Measurements from ENCODE around the gene PCDH9. TPM values are rescaled to one million over a fixed set of nuclear protein-coding genes. Genes with fewer than 3 reads are reported as not detected.

The PCDH9 gene
- total and polyA plus RNA-seq, 4 experiments from 2014 or later = 0.08 to 0.18 (median 0.14) TPM

- H3K36me3 Mint-ChIP-seq = no peaks in the 10 kb centered on the region
- POLR2A ChIA-PET (ENCODE audit: partially characterized antibody) = no interaction called here
Observed at GRCh38 chr13:67071918-67072598, 158.1 kb downstream of the PCDH9 start.

GRCh38 chr13:67070306-67070705, 159.8 kb downstream of the PCDH9 start:
- H3K4me3 ChIP-seq (ENCODE audit: low read length in 2 of 2) = no peak overlapping the region
- no peak for DNase-seq
- no peaks in the 10 kb centered on the region for H3K4me1 Mint-ChIP-seq

More at GRCh38 chr13:67071918-67072598, 158.1 kb downstream of the PCDH9 start:
- H3K4me3 Mint-ChIP-seq = no peak overlapping the region
- CTCF ChIA-PET (ENCODE audit: partially characterized antibody) = no interaction called here
- no peak for DNase-seq
- peaks cover 0 to 11% (median 0%) of the 10 kb centered on the region in 8 donors for H3K9me3 Mint-ChIP-seq
- H3K9me3 ChIP-seq (ENCODE audit: control insufficient read depth in 1 of 2, low read length in 2 of 2) = no peaks in the 10 kb centered on the region
- H3K27me3 ChIP-seq (ENCODE audit: insufficient read depth, low read length) = no peaks in the 10 kb centered on the region
- intact Hi-C loops (cut with micrococcal nuclease) = no loop called here
- no peaks in the 10 kb centered on the region for H3K27me3 Mint-ChIP-seq
- no peaks in the 10 kb centered on the region for H3K4me1 ChIP-seq (ENCODE audit: insufficient read depth, low read length)
- no peak overlapping the region for H3K27ac ChIP-seq (ENCODE audit: low read depth, low read length)
- no peaks in the 10 kb centered on the region for H3K4me1 Mint-ChIP-seq
- H3K27ac Mint-ChIP-seq = no peak overlapping the region
- no peaks in the 10 kb centered on the region for H3K36me3 ChIP-seq (ENCODE audit: insufficient read depth, low read length)
- H3K4me3 ChIP-seq (ENCODE audit: low read length in 2 of 2) = no peak overlapping the region

DNA sequence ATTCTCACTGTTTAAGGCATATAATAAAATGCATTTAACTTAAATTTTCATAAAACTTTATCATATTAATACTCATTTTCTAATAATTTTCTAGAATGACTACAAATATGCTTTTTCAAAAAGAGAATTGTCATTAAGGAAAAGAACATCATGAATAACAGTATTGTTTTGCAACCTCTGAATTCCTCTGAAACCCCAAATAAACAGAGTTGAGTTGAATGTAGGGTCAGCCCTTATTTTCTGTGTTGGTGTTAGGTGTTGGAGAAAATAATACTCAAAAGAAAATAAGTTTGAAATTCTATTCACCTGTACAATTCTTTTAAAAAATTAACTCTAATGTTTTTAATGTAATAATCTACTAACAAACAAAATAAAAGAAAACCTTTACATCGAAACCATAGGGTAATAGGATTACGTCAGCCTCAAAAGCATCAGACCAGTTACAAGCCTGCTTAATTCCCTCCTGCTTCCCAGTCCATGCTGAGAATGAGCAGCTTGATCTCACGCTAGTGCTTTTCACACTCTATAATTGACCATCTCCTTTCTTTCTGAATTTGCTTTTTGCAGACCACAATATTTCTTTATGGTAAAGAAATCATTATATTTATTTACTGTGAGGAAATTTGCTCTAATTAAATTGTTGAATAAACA, 160.9 kb downstream of the PCDH9 start:
- ChIA-PET POLR2A (ENCODE audit: partially characterized antibody) (no interaction called here), CTCF (ENCODE audit: partially characterized antibody) (no interaction called here)
- H3K4me3 Mint-ChIP-seq = no peak overlapping the region
- no peaks in the 10 kb centered on the region for H3K9me3 ChIP-seq (ENCODE audit: control insufficient read depth in 1 of 2, low read length in 2 of 2)
- no peaks in the 10 kb centered on the region for H3K4me1 Mint-ChIP-seq
- H3K27ac Mint-ChIP-seq = no peak overlapping the region
- intact Hi-C loops (cut with micrococcal nuclease) = no loop called here
- H3K4me3 ChIP-seq (ENCODE audit: low read length in 2 of 2) = no peak overlapping the region
- no peaks in the 10 kb centered on the region for H3K36me3 Mint-ChIP-seq
- peaks cover 0 to 11% (median 0%) of the 10 kb centered on the region in 8 donors for H3K9me3 Mint-ChIP-seq
- no peaks in the 10 kb centered on the region for H3K27me3 ChIP-seq (ENCODE audit: insufficient read depth, low read length)
- DNase-seq = no peak
- H3K27me3 Mint-ChIP-seq = no peaks in the 10 kb centered on the region
- H3K27ac ChIP-seq (ENCODE audit: low read depth, low read length) = no peak overlapping the region
- no peaks in the 10 kb centered on the region for H3K4me1 ChIP-seq (ENCODE audit: insufficient read depth, low read length)
- no peaks in the 10 kb centered on the region for H3K36me3 ChIP-seq (ENCODE audit: insufficient read depth, low read length)

More at GRCh38 chr13:67070306-67070705, 159.8 kb downstream of the PCDH9 start:
- intact Hi-C loops (cut with micrococcal nuclease) = no loop called here
- H3K27me3 Mint-ChIP-seq = no peaks in the 10 kb centered on the region
- Histone ChIP-seq H3K9me3 (ENCODE audit: control insufficient read depth in 1 of 2, low read length in 2 of 2) (no peaks in the 10 kb centered on the region), H3K36me3 (ENCODE audit: insufficient read depth, low read length) (no peaks in the 10 kb centered on the region), H3K27ac (ENCODE audit: low read depth, low read length) (no peak overlapping the region), H3K27me3 (ENCODE audit: insufficient read depth, low read length) (no peaks in the 10 kb centered on the region), H3K4me1 (ENCODE audit: insufficient read depth, low read length) (no peaks in the 10 kb centered on the region)
- no peak overlapping the region for H3K27ac Mint-ChIP-seq
- H3K36me3 Mint-ChIP-seq = no peaks in the 10 kb centered on the region
- no peak overlapping the region for H3K4me3 Mint-ChIP-seq
- H3K9me3 Mint-ChIP-seq = peaks cover 0 to 11% (median 0%) of the 10 kb centered on the region in 8 donors
- POLR2A ChIA-PET (ENCODE audit: partially characterized antibody) = no interaction called here
- CTCF ChIA-PET (ENCODE audit: partially characterized antibody) = no interaction called here

DNA sequence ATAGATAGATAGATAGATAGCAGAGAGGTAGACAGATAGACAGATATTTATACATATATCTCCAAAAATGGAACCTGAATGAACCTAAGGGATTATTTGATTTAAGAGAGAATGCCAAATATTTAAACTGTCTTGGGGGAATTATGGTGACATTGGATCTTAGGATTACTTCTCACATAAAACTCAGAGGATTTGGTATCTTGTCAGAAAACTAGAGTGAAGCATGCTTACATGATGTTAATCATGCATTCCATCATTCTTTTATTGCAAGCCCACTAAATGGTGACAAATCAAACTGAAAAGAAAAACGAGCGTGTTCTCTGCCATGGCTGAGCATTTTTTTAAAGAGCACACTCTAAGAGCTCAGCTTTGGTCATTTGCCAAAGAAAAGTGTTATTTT, 165.2 kb downstream of the PCDH9 start:
- Histone ChIP-seq H3K27ac (ENCODE audit: low read depth, low read length) (no peak overlapping the region), H3K36me3 (ENCODE audit: insufficient read depth, low read length) (no peaks in the 10 kb centered on the region), H3K27me3 (ENCODE audit: insufficient read depth, low read length) (no peaks in the 10 kb centered on the region), H3K4me3 (ENCODE audit: low read length in 2 of 2) (no peak overlapping the region), H3K4me1 (ENCODE audit: insufficient read depth, low read length) (no peaks in the 10 kb centered on the region), H3K9me3 (ENCODE audit: control insufficient read depth in 1 of 2, low read length in 2 of 2) (no peaks in the 10 kb centered on the region)
- no peaks in the 10 kb centered on the region for H3K4me1 Mint-ChIP-seq
- peaks cover 0 to 5% (median 2%) of the 10 kb centered on the region in 8 donors for H3K9me3 Mint-ChIP-seq
- ChIA-PET POLR2A (ENCODE audit: partially characterized antibody) (no interaction called here), CTCF (ENCODE audit: partially characterized antibody) (no interaction called here)
- no peaks in the 10 kb centered on the region for H3K36me3 Mint-ChIP-seq
- H3K4me3 Mint-ChIP-seq = no peak overlapping the region
- no peaks in the 10 kb centered on the region for H3K27me3 Mint-ChIP-seq
- no peak overlapping the region for H3K27ac Mint-ChIP-seq
- intact Hi-C loops (cut with micrococcal nuclease) = no loop called here
- DNase-seq = no peak

DNA sequence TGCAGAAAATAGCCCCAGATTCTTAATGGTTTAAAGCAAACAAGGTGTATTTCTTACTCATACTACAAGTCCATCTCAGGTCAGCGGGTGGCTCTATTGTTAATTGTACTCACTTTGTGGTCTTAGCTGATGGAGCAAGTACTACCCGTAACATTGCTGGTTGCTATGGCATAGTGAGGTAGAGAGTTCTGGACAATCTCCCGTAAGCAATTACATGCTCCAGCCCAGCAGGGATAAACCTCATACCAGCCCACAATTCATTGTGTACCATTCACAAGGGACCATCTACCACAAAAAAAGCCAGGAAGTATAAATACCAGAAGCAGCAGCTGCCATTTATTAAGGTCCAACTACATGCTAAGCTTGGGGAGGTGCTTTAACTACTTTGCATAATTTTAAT, 167.1 kb downstream of the PCDH9 start:
- CTCF ChIA-PET (ENCODE audit: partially characterized antibody) = interaction anchor here (0.7 kb wide), 1 partner anchor 13 kb away, joined by 3 read pairs; no protein-coding TSS in a partner anchor
- POLR2A ChIA-PET (ENCODE audit: partially characterized antibody) = no interaction called here
- Mint-ChIP-seq H3K9me3 (peaks cover 0 to 7% (median 3%) of the 10 kb centered on the region in 8 donors), H3K4me1 (no peaks in the 10 kb centered on the region), H3K4me3 (no peak overlapping the region), H3K27me3 (no peaks in the 10 kb centered on the region), H3K36me3 (no peaks in the 10 kb centered on the region), H3K27ac (no peak overlapping the region)
- no peaks in the 10 kb centered on the region for H3K4me1 ChIP-seq (ENCODE audit: insufficient read depth, low read length)
- H3K9me3 ChIP-seq (ENCODE audit: control insufficient read depth in 1 of 2, low read length in 2 of 2) = no peaks in the 10 kb centered on the region
- no peak for DNase-seq
- no peaks in the 10 kb centered on the region for H3K36me3 ChIP-seq (ENCODE audit: insufficient read depth, low read length)
- H3K27ac ChIP-seq (ENCODE audit: low read depth, low read length) = no peak overlapping the region
- no peak overlapping the region for H3K4me3 ChIP-seq (ENCODE audit: low read length in 2 of 2)
- H3K27me3 ChIP-seq (ENCODE audit: insufficient read depth, low read length) = no peaks in the 10 kb centered on the region
- intact Hi-C loops (cut with micrococcal nuclease) = no loop called here

- Mint-ChIP-seq H3K4me1 (no peaks in the 10 kb centered on the region), H3K27ac (no peak overlapping the region), H3K36me3 (no peaks in the 10 kb centered on the region), H3K9me3 (peaks cover 0 to 7% (median 2%) of the 10 kb centered on the region in 8 donors), H3K27me3 (no peaks in the 10 kb centered on the region), H3K4me3 (no peak overlapping the region)
- DNase-seq = no peak
- intact Hi-C loops (cut with micrococcal nuclease) = no loop called here
- H3K27ac ChIP-seq (ENCODE audit: low read depth, low read length) = no peak overlapping the region
- ChIA-PET CTCF (ENCODE audit: partially characterized antibody) (no interaction called here), POLR2A (ENCODE audit: partially characterized antibody) (no interaction called here)
- no peaks in the 10 kb centered on the region for H3K9me3 ChIP-seq (ENCODE audit: control insufficient read depth in 1 of 2, low read length in 2 of 2)
- no peaks in the 10 kb centered on the region for H3K4me1 ChIP-seq (ENCODE audit: insufficient read depth, low read length)
- no peaks in the 10 kb centered on the region for H3K27me3 ChIP-seq (ENCODE audit: insufficient read depth, low read length)
- H3K36me3 ChIP-seq (ENCODE audit: insufficient read depth, low read length) = no peaks in the 10 kb centered on the region
- no peak overlapping the region for H3K4me3 ChIP-seq (ENCODE audit: low read length in 2 of 2)
Observed at GRCh38 chr13:67062160-67062559, 168.0 kb downstream of the PCDH9 start.

GRCh38 chr13:67061750-67062149, 168.4 kb downstream of the PCDH9 start:
- CTCF ChIA-PET (ENCODE audit: partially characterized antibody) = no interaction called here
- POLR2A ChIA-PET (ENCODE audit: partially characterized antibody) = no interaction called here
- H3K27ac Mint-ChIP-seq = no peak overlapping the region

More at GRCh38 chr13:67061750-67062149, 168.4 kb downstream of the PCDH9 start:
- DNase-seq = no peak
- H3K27me3 ChIP-seq (ENCODE audit: insufficient read depth, low read length) = no peaks in the 10 kb centered on the region
- no peaks in the 10 kb centered on the region for H3K9me3 ChIP-seq (ENCODE audit: control insufficient read depth in 1 of 2, low read length in 2 of 2)
- intact Hi-C loops (cut with micrococcal nuclease) = no loop called here
- no peaks in the 10 kb centered on the region for H3K36me3 ChIP-seq (ENCODE audit: insufficient read depth, low read length)
- Mint-ChIP-seq H3K4me3 (no peak overlapping the region), H3K9me3 (peaks cover 0 to 7% (median 2%) of the 10 kb centered on the region in 8 donors), H3K27me3 (no peaks in the 10 kb centered on the region), H3K4me1 (no peaks in the 10 kb centered on the region), H3K36me3 (no peaks in the 10 kb centered on the region)
- no peaks in the 10 kb centered on the region for H3K4me1 ChIP-seq (ENCODE audit: insufficient read depth, low read length)
- no peak overlapping the region for H3K27ac ChIP-seq (ENCODE audit: low read depth, low read length)
- H3K4me3 ChIP-seq (ENCODE audit: low read length in 2 of 2) = no peak overlapping the region

Data from CD4-positive, alpha-beta memory T cell (primary cell).